ENCODE data around the gene LRP8.

- TF ChIP-seq CTCF (conservative IDR thresholded peaks at IDR 0.05; ENCODE audit: low read depth, low read length) (no peak), EZH2 (IDR thresholded peaks at IDR 0.05; ENCODE audit: low read length, unreplicated experiment) (no peak), EZH2phosphoT487 (IDR thresholded peaks at IDR 0.05; ENCODE audit: borderline replicate concordance, low read length) (no peak)
Observed at GRCh38 chr1:53314606-53315005, 13.3 kb downstream of the LRP8 start.

Measured in PC-3 (cell line).